HepG2 (cell line): Measurements from ENCODE around the gene CYP21A2. TPM values are rescaled to one million over a fixed set of nuclear protein-coding genes. Genes with fewer than 3 reads are reported as not detected.

Source experiments
- ATAC-seq: fragments of 200-7000 bp; cut with Tn5 transposase; 3 replicates; pipeline ENCODE4 v1.9.1; 2020; ENCODE audit warnings: mild to moderate bottlenecking, moderate library complexity
- BruUV-seq: library from RNA; stranded (reverse); fragments of 400-500 nt; replicated peaks from 2 replicates; lab custom pipeline; 2021; lab: Mats Ljungman, UMichigan
- CTCF ChIA-PET: fragments of 300-600 bp; formaldehyde crosslinking; extraction: SDS; loops from one replicate; lab custom pipeline; 2021; ENCODE audit warnings: low total read pairs, inconsistent platforms, low intra/inter-chr PET ratio; lab: Yijun Ruan, JAX
- POLR2A ChIA-PET: fragments of 350-600 bp; sonication (Branson Sonifier 250); formaldehyde crosslinking; loops from one replicate; lab custom pipeline; 2020; ENCODE audit warnings: antibody characterized with exemption, inconsistent platforms; lab: Yijun Ruan, JAX
- DNase-seq: peaks from one replicate; pipeline ENCODE4 v3.0.0-alpha.2; 2015; ENCODE audit warnings: low spot score
- FAIRE-seq: peaks from 3 replicates; lab custom pipeline; 2011; peaks lifted over from hg19 to GRCh38; lab: Jason Lieb, UNC
- H2AFZ ChIP-seq: one replicate; pipeline ENCODE4 v1.6.1; 2011; ENCODE audit warnings: low read length, inconsistent platforms
- H3K27ac ChIP-seq: fragments of 300-600 bp; 3 replicates; pipeline ENCODE4 v1.8.0; 2011; ENCODE audit warnings: mixed run types, mild to moderate bottlenecking, mixed read lengths, low read length, inconsistent platforms; ENCODE audit not compliant: insufficient read depth; ENCODE audit errors: extremely low read length
- H3K27me3 ChIP-seq, 2 experiments: fragments of 200-600 bp in 1 of 2; 2 replicates in 1 of 2; 3 replicates in 1 of 2; pipeline versions ENCODE4 v1.6.0 to v1.8.0; 2011; ENCODE audit warnings: low read length in 2 of 2, mild to moderate bottlenecking in 2 of 2, moderate library complexity in 2 of 2, inconsistent platforms in 1 of 2; ENCODE audit not compliant: insufficient read depth in 2 of 2, control insufficient read depth in 1 of 2
- H3K36me3 ChIP-seq, 2 experiments: fragments of 200-600 bp in 1 of 2; replicated peaks in 1 of 2; 2 replicates in 1 of 2; 3 replicates in 1 of 2; pipeline versions ENCODE4 v1.5.1 to v1.8.0; 2011; ENCODE audit warnings: low read length in 2 of 2, inconsistent platforms in 1 of 2; ENCODE audit not compliant: insufficient read depth in 2 of 2, control insufficient read depth in 1 of 2
- H3K4me1 ChIP-seq: 2 replicates; pipeline ENCODE4 v1.5.1; 2012; ENCODE audit warnings: low read length, inconsistent platforms; ENCODE audit not compliant: insufficient read depth
- H3K4me2 ChIP-seq: 2 replicates; pipeline ENCODE4 v1.6.0; 2011; ENCODE audit warnings: low read depth, low read length, inconsistent platforms
- H3K4me3 ChIP-seq, 3 experiments: fragments of 200-600 bp in 1 of 3; sonication (generic), shearing (Covaris generic) in 1 of 3; replicated peaks in 1 of 3; 2 replicates each; pipeline ENCODE4 v1.5.1; 2011 to 2016; ENCODE audit warnings: low read length in 3 of 3, inconsistent platforms in 2 of 3, low read depth in 2 of 3, mild to moderate bottlenecking in 2 of 3, control low read depth in 1 of 3, mixed read lengths in 1 of 3; ENCODE audit not compliant: insufficient read depth in 1 of 3
- H3K79me2 ChIP-seq: one replicate; pipeline ENCODE4 v1.6.1; 2011; ENCODE audit warnings: low read length, inconsistent platforms; ENCODE audit not compliant: insufficient read depth
- H3K9ac ChIP-seq: 2 replicates; pipeline ENCODE4 v1.6.0; 2011; ENCODE audit warnings: mild to moderate bottlenecking, low read depth, low read length, inconsistent platforms; ENCODE audit not compliant: insufficient read depth
- H3K9me3 ChIP-seq: 2 replicates; pipeline ENCODE4 v1.5.1; 2012; ENCODE audit warnings: mild to moderate bottlenecking, low read length
- H4K20me1 ChIP-seq: 2 replicates; pipeline ENCODE4 v1.6.0; 2011; ENCODE audit warnings: inconsistent platforms, mild to moderate bottlenecking, low read length, moderate library complexity; ENCODE audit not compliant: insufficient read depth
- ATF7 ChIP-seq, 2 experiments: fragments of 450-650 bp in 1 of 2; sonication (generic) in 1 of 2; formaldehyde crosslinking in 1 of 2; IDR thresholded peaks; 2 replicates each; pipeline versions ENCODE4 v1.4.0 to v1.6.1; 2016 to 2020; ENCODE audit warnings: antibody characterized with exemption in 1 of 2, mild to moderate bottlenecking in 1 of 2, missing genetic modification reagents in 1 of 2
- CREB1 ChIP-seq, 2 experiments: fragments of 450-650 bp in 1 of 2; IDR thresholded peaks; 2 replicates each; pipeline ENCODE4 v1.6.1; 2016 to 2017; ENCODE audit warnings: control low read depth in 1 of 2, mild to moderate bottlenecking in 1 of 2, missing compliant biosample characterization in 1 of 2, missing genetic modification characterization in 1 of 2
- ELF1 ChIP-seq: sonication (generic); formaldehyde crosslinking; IDR thresholded peaks from 2 replicates; pipeline ENCODE4 v1.4.0; 2020; ENCODE audit warnings: missing genetic modification reagents
- SMAD3 ChIP-seq: sonication (generic); formaldehyde crosslinking; IDR thresholded peaks from 2 replicates; pipeline ENCODE4 v1.4.0; 2020; ENCODE audit warnings: missing genetic modification reagents
- ZBTB1 ChIP-seq: sonication (generic); formaldehyde crosslinking; IDR thresholded peaks from 2 replicates; pipeline ENCODE4 v1.4.0; 2020; ENCODE audit warnings: missing genetic modification reagents, borderline replicate concordance
- ZNF546 ChIP-seq: sonication (generic); formaldehyde crosslinking; conservative IDR thresholded peaks from 2 replicates; pipeline ENCODE4 v1.8.1; 2023; ENCODE audit warnings: mild to moderate bottlenecking, missing genetic modification reagents
- WGBS: methylation state at CpG from one replicate; pipeline ENCODE4 v1.1.6; 2017; ENCODE audit warnings: low lambda C conversion rate; 5-methylcytosine and 5-hydroxymethylcytosine counted together
- in situ Hi-C: cut with HindIII; loops from 2 replicates; pipeline ENCODE4 v1.10.0; 2017; ENCODE audit warnings: low pct_unique_long_range_greater_than_20kb; ENCODE audit not compliant: extremely low pct_ligation_motif_present
- intact Hi-C: fragments of 100-400 bp; cut with micrococcal nuclease; formaldehyde crosslinking; loops from one replicate; pipeline ENCODE4 v1.10.0; 2022; ENCODE audit not compliant: unreplicated experiment
- polyA plus RNA-seq, 8 experiments: library from polyadenylated mRNA; depleted of rRNA in 3 of 8; stranded (reverse) in 7 of 8; unstranded in 1 of 8; fragments of >200 nt; fragmentation: Illumina TruSeq in 4 of 8; extraction: Trizol in 4 of 8; gene quantifications; 2 replicates each; pipeline versions ENCODE4 v1.2.1 to v1.2.3, GENCODE V29; 2011 to 2016; ENCODE audit warnings: low read depth in 4 of 8, missing spikeins in 1 of 8, mixed read lengths in 1 of 8; ENCODE audit not compliant: insufficient read depth in 1 of 8
- total RNA-seq, 5 experiments: library from RNA; depleted of rRNA; stranded (reverse); fragments of >200 nt; fragmentation: Illumina TruSeq; extraction: Trizol; gene quantifications; 2 replicates each; pipeline ENCODE4 v1.2.3, GENCODE V29; 2016; ENCODE audit warnings: low read depth in 1 of 5
- TF ChIP-seq, protein P1 (sequence below): sonication (generic); formaldehyde crosslinking; IDR thresholded peaks from 2 replicates; pipeline ENCODE4 v1.8.0; 2023; ENCODE audit warnings: mild to moderate bottlenecking, missing genetic modification reagents
- TF ChIP-seq, protein P2 (sequence below): sonication (generic); formaldehyde crosslinking; IDR thresholded peaks from 2 replicates; pipeline ENCODE4 v1.8.1; 2023; ENCODE audit warnings: mild to moderate bottlenecking, missing genetic modification reagents

CYP21A2 gene
- total and polyA plus RNA-seq, 2 of the 13 experiments (the other 11 are each of a cell fraction or from before 2014, with no cell fraction given) = 1.5 to 6.3 TPM

DNA sequence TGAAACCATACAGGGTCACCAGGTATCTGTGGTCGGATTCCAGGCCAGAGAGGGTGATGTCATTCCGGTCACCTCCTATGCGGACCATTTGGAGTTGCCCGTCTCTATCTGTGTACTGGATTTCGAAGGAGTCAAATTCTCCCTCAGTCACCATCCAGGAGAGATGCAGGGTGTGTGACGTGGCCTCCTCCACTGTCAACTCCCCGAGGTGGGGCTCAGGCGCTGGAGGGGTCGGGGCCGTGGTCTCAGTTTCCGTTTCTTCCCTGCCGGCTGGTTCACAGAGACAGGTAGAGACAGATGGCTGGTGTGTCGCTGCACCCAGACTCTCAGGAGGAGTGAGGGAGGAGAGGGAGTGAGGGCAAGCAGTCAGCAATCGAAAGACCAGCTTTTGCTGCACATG lies 30.7 kb downstream of the CYP21A2 start:
- no peaks in the 10 kb centered on the region for H3K36me3 ChIP-seq
- 31% methylated on average over 14 of the region's 14 CpGs for WGBS
- H3K9me3 ChIP-seq = no peaks in the 10 kb centered on the region
- H3K27ac ChIP-seq = no peak overlapping the region
- H3K79me2 ChIP-seq = no peaks in the 10 kb centered on the region
- TF ChIP-seq ELF1 (CRISPR knock-in tag) (no peak), CREB1 (IDR thresholded peaks at IDR 0.05) (peak; percentile 76), CREB1 (CRISPR knock-in tag; IDR thresholded peaks at IDR 0.05) (no peak), ATF7 (IDR thresholded peaks at IDR 0.05) (0 out of 2 replicates have a peak, but pooled peaks have one; percentile 23), ATF7 (CRISPR knock-in tag; IDR thresholded peaks at IDR 0.05) (no peak), ZNF546 (CRISPR knock-in tag) (no peak), ZBTB1 (no peak)
- H3K27me3 ChIP-seq = peaks cover 23 to 80% of the 10 kb centered on the region in 2 experiments
- CTCF ChIA-PET = no interaction called here
- H4K20me1 ChIP-seq = 0 out of 2 replicates have a peak, but pooled peaks cover 4% of the 10 kb centered on the region
- H2AFZ ChIP-seq = no peak overlapping the region
- no peaks in the 10 kb centered on the region for H3K4me1 ChIP-seq
- ATAC-seq = no peak
- H3K4me3 ChIP-seq = no peak overlapping the region
- in situ Hi-C loops (no loop called here), intact Hi-C loops (no loop called here)
- DNase-seq = no peak
- no TSS peak for BruUV-seq
- POLR2A ChIA-PET = no interaction called here
- no peak overlapping the region for H3K9ac ChIP-seq
- H3K4me2 ChIP-seq = no peak overlapping the region
- no peak for FAIRE-seq

DNA sequence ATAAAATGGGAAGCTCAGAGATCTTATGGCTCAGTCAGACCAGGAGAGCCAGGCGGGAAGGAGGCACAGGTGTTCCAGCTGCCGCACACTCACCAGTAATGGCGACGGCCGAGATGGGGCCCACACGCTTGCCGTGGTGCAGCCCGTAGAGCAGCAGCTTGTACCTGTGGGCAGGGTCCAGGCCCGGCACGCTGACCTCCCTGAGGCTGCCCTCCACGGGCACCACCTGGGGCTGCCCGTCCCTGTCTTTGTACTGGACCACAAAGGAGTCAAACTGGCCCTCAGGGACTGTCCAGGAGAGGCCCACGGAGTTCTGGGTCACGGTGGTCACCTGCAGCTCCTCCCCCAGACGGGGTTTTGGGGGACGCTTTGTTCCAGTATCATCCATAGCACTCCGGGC lies 31.2 kb downstream of the CYP21A2 start:
- 36% methylated on average over 7 of the region's 17 CpGs for WGBS
- Histone ChIP-seq H3K4me3 (no peak overlapping the region), H3K9ac (no peak overlapping the region), H3K36me3 (no peaks in the 10 kb centered on the region), H3K4me2 (no peak overlapping the region), H3K27me3 (peaks cover 23 to 82% of the 10 kb centered on the region in 2 experiments), H4K20me1 (0 out of 2 replicates have a peak, but pooled peaks cover 4% of the 10 kb centered on the region), H3K79me2 (no peaks in the 10 kb centered on the region), H3K9me3 (no peaks in the 10 kb centered on the region), H2AFZ (no peak overlapping the region), H3K27ac (no peak overlapping the region), H3K4me1 (no peaks in the 10 kb centered on the region)
- POLR2A ChIA-PET = no interaction called here
- FAIRE-seq = no peak
- no peak for DNase-seq
- intact Hi-C loops (no loop called here), in situ Hi-C loops (no loop called here)
- ATAC-seq = peak; percentile 11; the same call in 2 of the 3 replicates
- no TSS peak for BruUV-seq
- CTCF ChIA-PET = no interaction called here
- TF ChIP-seq, protein P1, sequence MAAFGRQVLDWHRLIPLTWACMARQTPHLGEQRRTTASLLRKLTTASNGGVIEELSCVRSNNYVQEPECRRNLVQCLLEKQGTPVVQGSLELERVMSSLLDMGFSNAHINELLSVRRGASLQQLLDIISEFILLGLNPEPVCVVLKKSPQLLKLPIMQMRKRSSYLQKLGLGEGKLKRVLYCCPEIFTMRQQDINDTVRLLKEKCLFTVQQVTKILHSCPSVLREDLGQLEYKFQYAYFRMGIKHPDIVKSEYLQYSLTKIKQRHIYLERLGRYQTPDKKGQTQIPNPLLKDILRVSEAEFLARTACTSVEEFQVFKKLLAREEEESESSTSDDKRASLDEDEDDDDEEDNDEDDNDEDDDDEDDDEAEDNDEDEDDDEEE (CRISPR knock-in tag) = no peak
- no peak for TF ChIP-seq SMAD3 (CRISPR knock-in tag)
- TF ChIP-seq, protein P2, sequence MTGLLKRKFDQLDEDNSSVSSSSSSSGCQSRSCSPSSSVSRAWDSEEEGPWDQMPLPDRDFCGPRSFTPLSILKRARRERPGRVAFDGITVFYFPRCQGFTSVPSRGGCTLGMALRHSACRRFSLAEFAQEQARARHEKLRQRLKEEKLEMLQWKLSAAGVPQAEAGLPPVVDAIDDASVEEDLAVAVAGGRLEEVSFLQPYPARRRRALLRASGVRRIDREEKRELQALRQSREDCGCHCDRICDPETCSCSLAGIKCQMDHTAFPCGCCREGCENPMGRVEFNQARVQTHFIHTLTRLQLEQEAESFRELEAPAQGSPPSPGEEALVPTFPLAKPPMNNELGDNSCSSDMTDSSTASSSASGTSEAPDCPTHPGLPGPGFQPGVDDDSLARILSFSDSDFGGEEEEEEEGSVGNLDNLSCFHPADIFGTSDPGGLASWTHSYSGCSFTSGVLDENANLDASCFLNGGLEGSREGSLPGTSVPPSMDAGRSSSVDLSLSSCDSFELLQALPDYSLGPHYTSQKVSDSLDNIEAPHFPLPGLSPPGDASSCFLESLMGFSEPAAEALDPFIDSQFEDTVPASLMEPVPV (CRISPR knock-in tag) = no peak
